Measurements from ENCODE around the gene SLC9A9. TPM values are rescaled to one million over a fixed set of nuclear protein-coding genes. Genes with fewer than 3 reads are reported as not detected.

Gene SLC9A9
- total and polyA plus RNA-seq, 9 of the 15 experiments (the other 6 are each of a cell fraction or from before 2014, with no cell fraction given), result 0.03 to 0.13 TPM; not detected in 7

- ATAC-seq, result no peak
- POLR2A ChIA-PET, result no interaction called here
- intact Hi-C loops (cut with micrococcal nuclease), result no loop called here
- no peak for FAIRE-seq
- Histone ChIP-seq H3K4me1 (replicated peaks in 1 of 2; ENCODE audit: control insufficient read depth in 2 of 2, insufficient read depth in 2 of 2, low read length in 2 of 2) (no peaks in the 10 kb centered on the region), H3K4me2 (ENCODE audit: insufficient read depth, low read length) (no peak overlapping the region), H3K36me3 (ENCODE audit: control insufficient read depth, insufficient read depth, low read length) (no peaks in the 10 kb centered on the region), H3K4me3 (no peak overlapping the region), H4K20me1 (replicated peaks; ENCODE audit: control insufficient read depth, insufficient read depth, low read length) (no peaks in the 10 kb centered on the region), H3K9me3 (replicated peaks; ENCODE audit: control insufficient read depth, insufficient read depth, low read depth, low read length) (no peaks in the 10 kb centered on the region), H3K9ac (ENCODE audit: insufficient read depth in 1 of 2, low read depth in 2 of 2, low read length in 2 of 2) (no peak overlapping the region), H2AFZ (ENCODE audit: low read depth, low read length) (no peak overlapping the region), H3K9me1 (ENCODE audit: control insufficient read depth, insufficient read depth, low read length) (no peaks in the 10 kb centered on the region), H3K27me3 (ENCODE audit: control insufficient read depth in 2 of 2, insufficient read depth in 2 of 2, low read length in 2 of 2) (peaks cover 0 to 3% of the 10 kb centered on the region in 2 experiments; a peak in 1 of 5 replicates), H3K79me2 (ENCODE audit: control insufficient read depth, insufficient read depth, low read length) (no peaks in the 10 kb centered on the region), H3K27ac (ENCODE audit: extremely low read depth, low read depth, low read length) (no peak overlapping the region)
- in situ Hi-C loops (cut with MboI), result no loop called here
- CTCF ChIA-PET (ENCODE audit: low intra/inter-chr PET ratio), result no interaction called here
- WGBS (ENCODE audit: insufficient coverage, low coverage, missing lambda C conversion rate), result 1% methylated on average over 5 of the region's 5 CpGs
- TF ChIP-seq ZNF384 (IDR thresholded peaks at IDR 0.05; ENCODE audit: low read depth, low read length) (no peak), DPF2 (IDR thresholded peaks at IDR 0.05) (no peak), HOXB6 (CRISPR knock-in tag; IDR thresholded peaks at IDR 0.05; ENCODE audit: borderline replicate concordance) (no peak)
- TF ChIP-seq, protein P1, sequence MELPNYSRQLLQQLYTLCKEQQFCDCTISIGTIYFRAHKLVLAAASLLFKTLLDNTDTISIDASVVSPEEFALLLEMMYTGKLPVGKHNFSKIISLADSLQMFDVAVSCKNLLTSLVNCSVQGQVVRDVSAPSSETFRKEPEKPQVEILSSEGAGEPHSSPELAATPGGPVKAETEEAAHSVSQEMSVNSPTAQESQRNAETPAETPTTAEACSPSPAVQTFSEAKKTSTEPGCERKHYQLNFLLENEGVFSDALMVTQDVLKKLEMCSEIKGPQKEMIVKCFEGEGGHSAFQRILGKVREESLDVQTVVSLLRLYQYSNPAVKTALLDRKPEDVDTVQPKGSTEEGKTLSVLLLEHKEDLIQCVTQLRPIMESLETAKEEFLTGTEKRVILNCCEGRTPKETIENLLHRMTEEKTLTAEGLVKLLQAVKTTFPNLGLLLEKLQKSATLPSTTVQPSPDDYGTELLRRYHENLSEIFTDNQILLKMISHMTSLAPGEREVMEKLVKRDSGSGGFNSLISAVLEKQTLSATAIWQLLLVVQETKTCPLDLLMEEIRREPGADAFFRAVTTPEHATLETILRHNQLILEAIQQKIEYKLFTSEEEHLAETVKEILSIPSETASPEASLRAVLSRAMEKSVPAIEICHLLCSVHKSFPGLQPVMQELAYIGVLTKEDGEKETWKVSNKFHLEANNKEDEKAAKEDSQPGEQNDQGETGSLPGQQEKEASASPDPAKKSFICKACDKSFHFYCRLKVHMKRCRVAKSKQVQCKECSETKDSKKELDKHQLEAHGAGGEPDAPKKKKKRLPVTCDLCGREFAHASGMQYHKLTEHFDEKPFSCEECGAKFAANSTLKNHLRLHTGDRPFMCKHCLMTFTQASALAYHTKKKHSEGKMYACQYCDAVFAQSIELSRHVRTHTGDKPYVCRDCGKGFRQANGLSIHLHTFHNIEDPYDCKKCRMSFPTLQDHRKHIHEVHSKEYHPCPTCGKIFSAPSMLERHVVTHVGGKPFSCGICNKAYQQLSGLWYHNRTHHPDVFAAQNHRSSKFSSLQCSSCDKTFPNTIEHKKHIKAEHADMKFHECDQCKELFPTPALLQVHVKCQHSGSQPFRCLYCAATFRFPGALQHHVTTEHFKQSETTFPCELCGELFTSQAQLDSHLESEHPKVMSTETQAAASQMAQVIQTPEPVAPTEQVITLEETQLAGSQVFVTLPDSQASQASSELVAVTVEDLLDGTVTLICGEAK (IDR thresholded peaks at IDR 0.05), result no peak
- TF ChIP-seq, protein P1 (CRISPR knock-in tag; IDR thresholded peaks at IDR 0.05), result no peak
- no TSS peak for BruUV-seq (replicated peaks)
- no peak for DNase-seq (ENCODE audit: extremely low read depth in 1 of 4, low spot score in 3 of 4)
These were observed 179.1 kb downstream of the SLC9A9 start for GRCh38 chr3:143668924-143669790.
